AG08395 (cell line): ENCODE measurements around the gene TMEM171.
A peak's percentile ranks its signal among the peaks of the same experiment; 100 is the strongest.

Source experiments
- DNase-seq: peaks from one replicate; pipeline ENCODE4 v3.0.0; 2012; ENCODE audit warnings: mixed read lengths, low spot score

Gene TMEM171

GRCh38 chr5:73120222-73121118 is at the start of gene TMEM171:
TMEM171 (plus strand) TSS chr5:73120575; CDS start chr5:73123374, 2,799 bp downstream.
- DNase-seq = peak; percentile 52

GRCh38 chr5:73081093-73081492 is 39.3 kb upstream of the TMEM171 start:
- no peak for DNase-seq

DNA sequence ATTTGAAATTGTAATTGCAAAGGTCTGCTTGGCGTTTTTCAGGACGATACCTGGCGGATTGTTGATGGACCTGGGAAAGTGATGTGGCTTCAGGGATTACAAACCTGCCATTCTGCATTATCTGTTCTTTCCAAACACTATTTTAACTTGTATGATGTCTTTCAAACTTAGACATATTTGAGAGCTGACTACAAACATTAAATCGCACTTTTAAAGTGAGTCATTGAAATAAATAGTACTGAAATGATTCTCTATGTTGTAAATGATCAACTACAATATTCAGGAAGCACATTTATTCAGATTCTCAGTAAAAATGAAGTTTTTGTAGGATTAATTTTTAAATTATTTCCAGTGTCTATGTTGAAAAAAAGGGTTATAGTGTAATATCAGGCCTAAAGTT is 32.3 kb upstream of the TMEM171 start:
- DNase-seq = no peak

- peak; percentile 27 for DNase-seq
Observed at GRCh38 chr5:73093943-73094342, 26.4 kb upstream of the TMEM171 start.

GRCh38 chr5:73094415-73094814 is 26.0 kb upstream of the TMEM171 start:
- no peak for DNase-seq

DNA sequence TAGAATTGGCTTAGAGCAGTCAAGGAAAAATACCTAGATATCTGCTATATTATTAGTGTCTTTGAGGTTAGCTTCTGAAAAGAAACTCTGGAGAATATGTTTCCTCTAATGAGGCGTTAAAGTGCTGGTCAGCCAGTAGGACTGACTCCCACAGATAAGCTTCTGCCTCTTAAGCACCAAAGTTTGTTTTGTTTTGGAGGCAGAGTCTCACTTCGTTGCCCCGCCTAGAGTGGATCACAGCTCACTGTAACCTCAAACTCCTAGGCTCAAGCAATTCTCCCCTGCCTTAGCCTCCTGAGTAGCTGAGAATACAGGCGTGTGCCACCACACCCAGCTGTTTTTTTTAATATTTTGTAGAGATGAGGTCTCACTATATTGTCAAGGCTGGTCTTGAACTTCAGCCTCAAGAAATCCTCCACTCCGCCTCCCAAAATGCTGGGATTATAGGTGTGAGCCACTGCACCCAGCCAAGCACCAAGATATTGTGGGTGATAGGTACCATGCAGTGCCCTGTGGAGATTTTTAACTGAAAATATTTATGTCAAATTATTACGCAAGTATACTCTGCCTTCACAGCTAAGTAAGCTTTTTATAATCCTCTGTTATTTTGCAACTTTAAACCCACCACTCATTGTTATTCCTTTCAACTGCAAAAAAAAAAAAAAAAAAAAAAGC is 24.7 kb upstream of the TMEM171 start:
- no peak for DNase-seq

DNA sequence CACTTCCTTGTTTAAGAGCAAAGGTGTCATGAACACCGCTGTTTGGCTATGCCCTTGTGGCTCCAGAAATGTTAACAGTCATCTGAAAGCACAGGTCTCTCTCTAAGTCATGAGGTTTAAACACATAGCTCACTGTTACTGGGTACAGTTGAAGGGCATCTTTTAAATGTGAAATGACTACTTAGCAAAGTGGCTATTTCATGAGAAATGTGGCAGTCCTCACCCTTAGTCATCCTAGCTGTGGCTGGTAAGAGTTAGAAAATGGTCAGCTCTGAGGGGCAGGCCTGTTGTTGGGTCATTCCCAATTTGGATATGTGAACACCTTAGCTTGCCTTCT is 24.2 kb upstream of the TMEM171 start:
- DNase-seq = no peak

DNA sequence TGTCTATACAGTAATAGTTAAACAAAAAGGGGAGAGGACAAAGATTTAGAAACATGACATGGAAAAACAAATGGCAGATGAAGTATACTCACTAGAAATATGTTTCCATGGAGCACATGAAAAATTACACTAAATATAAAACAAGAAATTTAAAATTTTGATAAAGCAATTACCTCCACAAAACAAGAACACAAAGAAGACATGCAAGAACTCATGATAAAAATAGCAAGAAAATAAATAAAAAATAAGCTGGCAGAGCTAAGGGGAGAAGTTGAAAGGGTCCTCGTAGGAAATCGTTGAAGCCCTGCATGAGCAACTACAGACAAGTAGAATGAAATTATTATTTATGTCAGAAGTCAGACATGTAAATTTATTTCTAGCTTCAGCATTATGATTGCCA is 22.6 kb upstream of the TMEM171 start:
- DNase-seq = no peak

DNA sequence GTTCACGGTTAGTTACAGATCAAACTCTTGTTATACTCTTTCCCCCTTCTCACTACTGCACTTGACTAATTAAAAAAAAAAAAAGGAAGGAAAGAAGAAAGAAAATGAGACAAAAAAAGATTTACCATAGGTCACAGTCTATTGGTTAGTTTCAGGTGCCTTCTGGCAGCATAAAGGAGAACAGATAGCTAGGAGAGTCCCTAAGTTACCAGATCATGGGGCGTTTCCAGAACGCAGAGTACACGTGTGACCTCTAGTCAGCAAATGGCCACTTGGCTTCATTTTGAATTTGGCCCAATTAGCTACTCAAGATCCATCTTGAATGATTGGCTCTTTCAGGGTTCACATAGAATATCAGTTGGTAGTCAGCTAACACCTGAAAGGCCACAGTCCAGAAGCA is 20.3 kb upstream of the TMEM171 start:
- DNase-seq = no peak

- no peak for DNase-seq
Observed at GRCh38 chr5:73103870-73104299, 16.5 kb upstream of the TMEM171 start.

- no peak for DNase-seq
Observed at GRCh38 chr5:73104326-73104725, 16.0 kb upstream of the TMEM171 start.

DNA sequence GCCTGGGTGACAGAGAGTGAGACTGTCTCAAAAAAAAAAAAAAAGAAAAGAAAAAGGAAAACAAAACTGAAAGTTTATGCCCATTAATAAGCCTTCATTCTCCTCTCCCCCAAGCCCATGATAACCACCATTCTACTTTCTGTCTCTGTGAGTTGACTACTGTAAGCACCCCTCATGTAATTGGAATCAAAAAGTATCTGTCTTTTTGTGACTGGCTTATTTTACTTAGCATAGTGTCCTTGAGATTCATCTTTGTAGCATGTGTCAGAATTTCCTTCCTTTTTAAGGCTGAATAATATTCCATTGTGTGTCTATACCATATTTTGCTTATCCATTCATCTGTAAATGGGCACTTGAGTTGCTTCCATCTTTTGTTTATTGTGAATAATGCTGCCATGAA is 14.0 kb upstream of the TMEM171 start:
- DNase-seq = no peak

GRCh38 chr5:73110190-73110589 is 10.2 kb upstream of the TMEM171 start:
- no peak for DNase-seq

GRCh38 chr5:73111536-73111935 is 8.8 kb upstream of the TMEM171 start:
- DNase-seq = no peak

GRCh38 chr5:73112359-73112758 is 8.0 kb upstream of the TMEM171 start:
- no peak for DNase-seq

DNA sequence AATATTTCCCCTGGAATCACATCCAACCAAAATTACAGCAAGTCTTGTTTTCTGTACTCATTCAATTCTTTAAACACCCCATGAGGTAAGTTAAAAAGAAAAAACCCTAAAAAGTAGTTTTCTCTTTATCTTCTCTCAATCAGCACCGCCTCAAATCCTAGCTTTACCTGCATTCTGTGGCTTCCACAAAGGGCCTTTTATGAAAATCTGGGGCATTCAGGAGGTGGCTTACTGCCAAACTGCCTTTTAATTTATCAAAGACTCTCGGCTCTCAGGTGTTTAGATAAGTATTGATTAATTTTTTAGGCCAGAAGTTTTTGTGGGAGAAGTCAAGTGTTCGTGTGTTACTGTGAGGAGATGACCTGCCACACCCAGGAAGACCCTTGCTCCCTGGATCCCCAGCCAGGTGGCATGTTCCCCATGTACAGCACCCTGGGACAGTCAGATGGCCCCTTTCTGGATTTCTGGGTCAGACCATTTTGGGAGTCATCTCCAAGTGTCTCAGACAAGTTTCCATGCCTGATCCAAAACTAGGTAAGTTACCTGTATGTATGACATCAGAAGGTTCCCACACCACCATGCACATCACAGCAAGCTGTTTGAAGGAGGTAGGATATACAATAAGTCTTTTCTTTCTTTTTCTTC is 6.2 kb upstream of the TMEM171 start:
- no peak for DNase-seq

DNA sequence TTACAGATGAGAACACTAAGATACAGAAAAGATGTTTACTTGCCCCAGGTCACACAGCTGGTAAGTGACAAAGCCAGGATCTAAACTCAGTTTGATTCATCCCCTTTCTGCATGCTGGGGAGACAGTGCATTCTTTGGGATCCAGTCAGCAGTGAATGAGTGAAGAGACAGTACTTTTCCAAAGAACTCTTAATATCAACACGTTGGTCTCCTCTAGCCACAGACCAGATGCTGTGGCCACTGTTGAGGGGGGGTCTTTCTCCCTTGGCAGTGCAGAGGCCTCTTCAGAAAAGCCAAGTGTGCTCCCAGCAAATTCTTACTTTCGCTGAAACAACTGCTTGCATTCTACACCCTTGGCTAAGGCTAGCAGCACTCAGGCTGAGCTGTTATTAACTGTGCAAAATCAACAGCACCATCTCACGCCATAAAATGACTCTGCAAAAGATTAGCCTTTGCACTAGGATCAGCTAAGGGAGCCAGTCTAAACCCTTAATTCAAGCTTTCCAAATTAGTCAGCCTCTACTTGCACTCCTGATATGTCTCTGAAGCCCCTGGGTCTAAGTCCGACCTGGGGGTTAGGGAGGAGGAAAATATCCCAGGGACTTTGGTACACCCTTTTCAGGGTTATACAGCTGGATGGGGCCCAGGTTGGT is 4.8 kb upstream of the TMEM171 start:
- DNase-seq = peak; percentile 88

DNA sequence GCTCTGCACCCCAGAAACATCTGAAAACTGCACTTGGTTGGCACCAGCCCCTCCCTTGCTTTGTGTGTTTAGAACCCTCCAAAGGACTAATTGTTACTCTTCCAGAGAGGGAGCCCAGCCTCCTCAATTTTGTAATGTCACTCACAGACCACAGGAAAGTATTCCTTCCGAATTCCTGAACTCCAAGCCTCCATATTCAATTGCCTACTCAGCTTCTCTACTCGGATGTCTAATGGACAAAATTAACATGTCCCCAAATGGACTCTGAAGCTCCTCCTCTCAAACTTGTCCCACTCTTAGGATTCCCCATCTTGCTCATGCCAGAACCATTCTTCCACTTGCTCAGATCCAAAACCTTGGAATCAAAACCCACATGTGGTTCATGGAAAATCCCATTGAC is 3.9 kb upstream of the TMEM171 start:
- no peak for DNase-seq

DNA sequence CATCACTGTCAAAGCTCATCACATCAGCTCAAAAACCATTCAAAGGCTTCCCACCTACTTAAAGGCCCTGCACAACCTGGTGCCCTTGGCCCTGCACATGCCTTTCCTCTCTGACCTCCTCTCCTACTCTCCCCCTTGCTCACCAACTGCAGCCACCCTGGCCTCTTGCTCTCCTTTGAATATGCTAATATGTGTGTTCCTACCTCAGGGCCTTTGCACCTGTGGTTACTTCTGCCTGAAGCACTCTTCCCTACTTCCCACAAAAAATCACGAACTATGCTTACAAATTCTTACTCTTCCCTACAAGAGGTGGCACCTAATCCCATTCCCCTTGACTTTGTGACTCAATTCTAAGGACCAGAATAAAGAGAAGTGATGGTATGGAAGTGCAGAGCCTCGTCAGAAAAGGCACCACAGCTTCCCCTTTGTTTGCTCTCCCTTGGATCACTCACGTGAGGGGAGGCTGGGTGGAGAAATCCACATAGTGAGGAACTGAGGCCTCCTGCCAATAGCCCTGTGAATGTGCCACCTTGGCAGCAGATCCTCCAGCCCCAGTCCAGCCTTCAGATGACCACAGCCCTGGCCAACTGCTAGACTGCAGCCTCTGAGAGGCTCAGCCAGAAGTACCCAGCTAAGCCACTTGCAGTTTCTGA is 3.2 kb upstream of the TMEM171 start:
- no peak for DNase-seq

DNA sequence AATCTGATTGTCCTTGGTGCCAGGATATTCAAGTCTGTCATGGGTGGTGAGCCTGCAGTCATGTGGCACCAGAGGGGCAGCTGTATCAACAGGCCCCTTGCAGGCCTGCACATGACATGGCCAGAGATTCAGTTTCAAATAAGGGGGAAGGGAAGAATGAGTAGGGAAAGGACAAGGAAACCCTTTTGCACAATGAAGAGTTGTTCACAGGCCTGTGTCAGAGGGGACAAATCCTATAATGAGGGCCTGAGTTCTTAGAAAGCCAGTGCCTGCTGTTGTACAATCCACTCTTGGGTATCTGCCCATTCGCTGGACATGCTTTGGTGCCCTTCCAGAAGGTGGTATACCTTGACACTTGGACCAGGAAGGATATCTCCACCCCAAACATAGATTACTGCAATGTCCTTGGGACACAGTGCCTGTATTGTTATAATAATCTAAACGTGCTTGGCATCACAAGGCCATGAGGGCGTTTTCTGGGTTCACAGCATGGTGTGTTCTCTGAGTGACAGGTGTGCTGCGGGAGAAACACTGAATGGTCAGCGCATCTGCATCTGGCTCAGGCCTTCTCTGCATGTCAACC is 1.9 kb upstream of the TMEM171 start:
- no peak for DNase-seq

- DNase-seq = no peak
Observed at GRCh38 chr5:73119451-73120157, 771 bp upstream of the TMEM171 start.
